RPMI7951 (cell line): ENCODE measurements around the gene AMPH. TPM values are rescaled to one million over a fixed set of nuclear protein-coding genes. Genes with fewer than 3 reads are reported as not detected.
"Not testable (repeated sequence)": the region's sequence is repeated elsewhere in the genome, so short reads cannot be mapped to it uniquely, and the experiment has no call there.

ENCODE experiments used
- DNase-seq: peaks from one replicate; pipeline ENCODE4 v3.0.0-alpha.2; 2012; ENCODE audit warnings: low read depth
- total RNA-seq: library from RNA; depleted of rRNA; stranded (reverse); fragments of >200 nt; shearing (Covaris generic); gene quantifications from 2 replicates; pipeline ENCODE4 v1.2.3, GENCODE V29; 2014

AMPH gene
- total RNA-seq, 1 experiment from 2014 or later, result 1.7 TPM

DNA sequence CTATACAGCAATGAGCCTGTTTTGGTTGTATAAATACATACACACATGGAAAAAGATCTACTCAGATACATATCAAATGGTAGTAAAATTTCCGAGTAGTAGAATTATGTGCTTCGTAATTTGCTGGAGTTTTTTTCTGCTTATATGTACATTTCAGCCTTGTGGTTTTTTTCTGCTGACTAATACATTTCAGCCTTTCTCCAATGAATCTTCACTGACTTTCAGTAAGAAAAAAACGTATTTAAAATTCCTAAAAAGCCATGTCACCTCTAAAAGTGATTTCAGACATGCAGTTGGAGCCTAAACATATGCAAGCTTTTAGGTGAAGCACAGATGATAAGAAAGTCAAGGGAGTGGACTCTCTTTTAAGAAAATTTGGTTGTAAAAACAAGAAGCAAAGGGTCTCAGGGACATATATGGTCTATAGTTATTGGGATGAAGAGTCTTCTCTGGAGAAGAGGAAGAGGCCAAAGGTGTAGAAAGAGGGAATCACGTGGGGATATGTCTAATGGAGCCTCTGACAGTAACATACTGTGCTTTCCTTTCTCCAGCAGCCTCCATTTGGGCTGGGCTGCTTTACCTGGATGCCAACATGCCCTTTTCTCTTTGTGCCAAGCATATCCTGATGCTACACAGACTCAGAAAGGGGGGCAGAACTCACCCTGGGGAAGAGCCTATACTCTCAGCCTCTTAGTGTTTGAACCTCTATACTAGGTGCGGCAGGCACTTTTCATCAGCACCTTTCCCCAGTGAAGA is 2.4 kb downstream of the AMPH start:
- DNase-seq, result peak; percentile 41

DNA sequence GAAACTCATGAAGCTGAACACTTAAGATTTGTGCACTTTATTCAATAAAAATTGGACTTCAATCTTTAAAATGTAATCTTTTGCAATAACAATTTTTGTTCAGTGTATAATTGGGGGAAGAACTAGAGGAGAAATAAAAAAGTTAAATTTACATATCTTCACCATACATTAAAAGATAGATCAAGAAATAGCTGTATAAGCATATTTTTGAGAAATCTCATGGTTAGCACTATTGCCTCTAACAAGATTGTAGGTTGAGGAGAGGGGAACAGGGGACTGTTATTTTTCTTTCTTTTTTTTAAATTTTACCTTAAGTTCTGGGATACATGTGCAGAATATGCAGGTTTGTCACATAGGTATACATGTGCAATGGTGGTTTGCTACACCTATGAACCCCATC is 5.3 kb downstream of the AMPH start:
- no peak for DNase-seq

DNA sequence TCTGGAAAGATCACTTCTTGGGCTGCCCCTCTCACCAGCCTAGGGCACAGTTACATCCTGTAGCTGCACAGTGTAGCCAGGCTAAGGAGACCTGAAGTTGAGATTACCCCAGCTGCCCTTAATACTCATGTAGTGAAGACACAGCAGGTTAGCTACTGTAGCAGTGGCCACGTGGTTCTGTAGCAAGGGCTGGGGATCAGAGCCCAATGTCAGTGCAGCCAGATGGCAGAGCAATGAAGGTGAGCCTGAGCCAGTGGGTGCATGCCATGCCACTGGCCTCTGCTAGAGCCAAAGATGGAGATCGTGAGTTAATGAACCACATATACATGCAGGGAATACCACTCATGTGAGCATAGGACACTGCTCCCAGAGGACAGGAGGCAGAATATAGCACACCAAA is 15.5 kb downstream of the AMPH start:
- DNase-seq, result no peak

DNA sequence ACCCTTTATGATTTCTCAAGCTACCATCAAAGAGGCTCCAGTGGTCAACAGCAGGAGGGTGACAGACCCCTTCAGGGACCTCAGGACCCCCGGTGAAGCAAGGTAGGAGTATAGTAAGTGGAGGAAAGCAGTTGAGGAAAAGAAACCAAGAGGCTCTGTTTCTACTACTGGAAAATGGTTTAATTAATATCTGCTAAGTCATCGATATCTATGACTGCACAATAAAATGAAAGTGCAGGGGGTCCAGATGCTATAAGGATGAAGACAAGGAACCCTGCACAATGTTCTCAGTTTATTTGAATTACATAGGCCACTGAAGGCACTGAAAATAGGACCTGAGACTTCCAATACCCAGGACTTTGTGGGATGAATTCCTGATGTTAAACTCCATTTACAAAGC is 23.7 kb downstream of the AMPH start:
- DNase-seq, result no peak

DNA sequence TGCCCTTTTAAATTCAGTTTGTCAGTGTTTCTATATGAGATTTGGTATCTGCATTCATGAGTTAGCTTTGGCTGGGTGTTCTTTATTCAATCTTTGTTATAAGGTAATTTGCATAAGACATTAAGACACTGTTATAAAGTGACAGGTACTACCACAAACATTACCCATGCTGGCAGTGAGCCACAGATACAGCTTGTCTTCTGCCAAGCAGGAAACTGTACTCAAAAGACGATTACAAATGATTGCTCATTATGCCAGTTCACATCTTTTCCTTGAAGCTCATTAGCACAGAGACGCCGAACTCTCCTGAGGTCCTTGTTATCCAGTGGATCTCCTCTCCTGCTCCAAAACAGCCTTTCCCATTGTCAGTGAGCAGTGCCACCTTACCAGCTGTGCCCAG is 30.4 kb downstream of the AMPH start:
- no peak for DNase-seq

DNA sequence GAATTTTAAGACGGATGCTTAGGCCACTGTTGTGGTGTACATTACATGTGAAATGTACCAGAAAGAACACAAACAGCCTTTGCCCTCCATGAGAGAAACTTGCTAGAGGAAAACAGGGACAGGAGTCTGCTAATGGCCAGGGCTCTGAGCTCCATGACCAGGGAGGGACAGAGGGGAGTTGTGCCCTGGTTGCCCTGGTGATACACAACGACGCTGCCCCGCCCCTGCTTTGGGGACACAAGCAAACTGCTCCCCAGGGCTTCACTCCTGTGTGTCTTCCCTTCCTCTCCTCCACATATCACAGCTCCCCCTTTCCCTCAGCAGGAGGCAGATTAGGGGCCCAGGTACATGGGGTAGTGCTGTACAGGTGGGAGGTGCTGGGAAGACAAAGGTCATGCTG is 36.2 kb downstream of the AMPH start:
- no peak for DNase-seq

DNA sequence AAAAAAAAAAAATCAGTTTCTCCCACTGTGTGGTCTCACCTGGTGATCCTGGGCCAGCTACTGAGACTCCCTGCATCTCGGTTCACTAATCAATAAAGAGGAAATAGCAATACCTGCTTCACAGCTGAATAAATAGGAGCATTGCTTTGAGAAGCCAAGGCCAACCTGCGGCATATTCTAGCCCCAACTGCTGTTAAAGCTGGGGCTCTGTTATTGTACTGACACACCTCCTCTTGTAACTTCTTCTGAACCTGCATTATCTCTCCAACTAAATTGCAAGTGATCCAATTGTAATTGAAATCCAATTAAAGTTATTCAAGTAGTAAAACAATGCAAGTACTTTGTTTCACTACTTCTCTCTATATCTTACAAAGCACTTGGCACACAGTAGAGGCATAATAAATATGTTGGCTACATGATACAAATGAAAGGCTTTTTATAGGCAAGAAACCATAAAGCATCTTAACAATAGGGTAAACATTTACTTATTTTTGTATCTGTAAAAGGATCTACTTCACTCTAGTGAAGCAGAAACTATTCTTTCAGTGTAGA is 38.4 kb downstream of the AMPH start:
- no peak for DNase-seq

DNA sequence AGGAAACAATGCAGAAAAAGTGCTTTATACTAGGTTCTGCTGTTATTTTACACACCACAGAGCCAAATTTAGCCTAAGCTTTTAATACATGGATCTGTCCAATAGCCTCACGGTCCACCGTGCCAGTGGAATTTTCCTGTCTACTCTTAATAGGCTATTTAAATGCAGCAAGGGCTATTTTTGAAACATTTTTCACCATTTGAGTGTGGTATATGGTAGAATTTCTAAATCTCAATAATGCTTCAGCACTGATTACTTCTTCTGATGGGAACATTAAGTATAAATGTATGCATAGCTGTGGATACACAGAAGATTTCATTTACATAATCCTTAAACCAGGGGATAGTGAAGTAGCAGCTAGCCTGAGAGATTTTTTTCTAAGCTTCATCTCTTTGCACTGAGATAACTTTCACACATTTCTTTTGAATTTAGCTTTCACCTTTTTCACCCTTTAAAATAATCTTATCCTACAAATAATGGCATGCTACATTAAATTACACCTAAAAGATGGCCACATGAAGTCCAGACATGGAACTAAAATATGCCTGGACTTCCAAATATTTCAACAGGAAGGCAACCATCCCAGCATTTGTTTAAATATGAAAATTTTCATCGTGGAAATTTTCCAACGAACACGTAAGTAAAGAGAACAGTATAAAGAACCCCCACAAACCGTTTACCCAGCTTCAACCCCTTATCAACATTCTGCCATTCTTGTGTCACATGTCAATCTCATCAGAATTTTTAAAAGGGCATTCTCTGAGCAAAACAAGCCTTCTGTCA is 45.4 kb downstream of the AMPH start:
- DNase-seq, result no peak

DNA sequence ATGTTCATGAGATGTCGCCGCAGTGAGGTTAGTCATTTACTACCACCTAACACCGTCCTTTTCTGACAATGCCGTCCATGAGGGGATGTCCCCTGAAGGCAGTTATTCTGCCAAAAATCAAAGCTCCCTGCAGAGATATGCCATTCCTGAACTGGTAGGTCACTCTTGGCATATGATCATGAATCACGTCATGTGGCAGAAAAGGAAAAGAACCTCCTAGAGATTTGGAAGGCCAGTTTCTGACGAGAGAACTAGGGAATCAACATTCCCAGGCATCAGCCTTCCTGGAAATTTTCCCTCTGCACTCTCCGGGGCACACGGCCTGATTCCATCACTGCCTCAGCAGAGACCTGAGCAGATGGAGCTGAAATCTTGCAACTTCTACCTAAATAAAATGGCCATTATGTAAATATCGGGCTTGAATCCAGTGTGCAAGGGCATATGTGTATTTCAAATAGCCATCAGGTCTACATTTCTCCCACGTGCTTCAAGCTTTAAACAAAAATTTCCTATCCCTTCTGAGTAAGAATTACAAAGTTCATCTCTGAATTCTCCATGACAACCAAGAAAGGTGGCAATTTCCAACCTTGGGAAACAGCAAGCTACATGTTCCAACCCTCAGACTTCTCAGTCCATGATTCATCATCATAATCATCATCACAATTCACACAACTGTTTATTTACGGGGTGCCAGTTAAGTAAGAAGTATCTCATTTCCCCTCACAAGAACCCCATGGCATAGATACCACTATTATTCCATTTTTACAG is 46.5 kb downstream of the AMPH start:
- peak; percentile 73 for DNase-seq

DNA sequence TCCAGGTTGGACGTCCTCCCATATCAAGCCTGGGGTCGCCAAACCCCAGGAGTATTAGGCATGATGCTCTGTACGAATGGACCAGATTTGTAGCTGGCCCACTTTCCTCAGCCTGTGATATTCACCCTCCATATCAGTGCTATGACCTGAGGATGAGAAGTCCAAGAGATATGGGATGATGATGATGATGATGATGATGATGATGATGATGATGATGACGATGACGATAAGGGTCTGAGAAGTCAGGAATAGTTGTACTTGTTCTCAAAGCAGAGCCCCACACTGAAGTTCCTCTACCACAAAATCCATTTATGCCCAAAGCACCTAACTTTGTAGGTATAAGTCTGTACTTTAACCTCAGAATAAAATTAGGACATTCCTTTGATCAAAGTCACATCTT is 50.7 kb downstream of the AMPH start:
- DNase-seq, result no peak

DNA sequence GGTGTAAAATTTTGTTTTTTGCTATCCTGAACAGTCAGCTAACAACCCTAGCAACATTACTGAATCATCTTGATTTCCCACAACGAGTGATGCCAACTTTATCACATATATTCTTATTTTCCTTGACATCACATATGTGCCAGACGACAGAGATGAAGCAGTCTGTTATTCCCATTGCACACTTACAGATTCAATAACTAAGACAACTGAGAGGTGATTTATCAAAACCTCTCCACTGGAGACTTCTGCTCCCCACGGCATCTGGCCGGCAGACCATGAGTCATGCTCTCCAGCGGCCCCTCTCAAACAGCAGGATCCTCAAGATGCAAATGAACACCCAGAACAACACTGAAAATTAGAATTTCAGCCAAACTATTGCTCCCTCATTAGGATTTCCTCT is 57.1 kb downstream of the AMPH start:
- peak; percentile 47 for DNase-seq

DNA sequence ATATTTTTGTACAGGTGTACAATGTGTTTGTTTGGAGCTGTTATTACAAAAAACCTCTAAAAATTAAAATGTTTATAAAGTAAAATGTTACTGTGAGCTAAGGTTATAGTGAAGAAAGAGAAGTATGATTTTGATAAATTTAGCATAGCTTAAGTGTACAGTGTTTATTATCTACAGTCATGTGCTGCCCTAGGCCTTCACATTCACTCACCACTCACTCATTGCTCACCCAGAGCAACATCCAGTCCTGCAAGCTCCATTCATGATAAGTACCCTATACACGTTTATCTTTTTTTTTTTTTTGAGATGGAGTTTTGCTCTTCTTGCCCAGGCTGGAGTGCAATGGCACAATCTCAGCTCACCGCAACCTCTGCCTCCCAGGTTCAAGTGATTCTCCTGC is 59.6 kb downstream of the AMPH start:
- DNase-seq, result not testable (repeated sequence)

DNA sequence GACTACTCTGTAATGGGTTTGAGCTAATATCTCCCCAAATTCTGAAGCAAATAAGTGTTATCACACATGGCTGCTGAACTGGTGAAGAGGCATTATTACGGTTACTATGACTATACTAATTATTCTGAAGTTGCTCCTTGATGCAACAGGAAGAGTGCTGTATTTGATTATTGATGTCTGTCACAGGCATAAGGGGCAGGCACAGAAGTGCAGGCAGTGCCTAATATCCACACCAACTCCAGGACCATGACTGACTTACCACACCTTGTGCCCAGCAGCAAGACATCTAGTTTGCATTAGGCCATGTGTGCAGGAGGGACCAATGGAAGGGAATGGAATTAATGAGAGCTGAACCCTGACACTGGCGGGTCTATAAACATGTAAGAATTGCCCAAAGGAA is 62.7 kb downstream of the AMPH start:
- no peak for DNase-seq

DNA sequence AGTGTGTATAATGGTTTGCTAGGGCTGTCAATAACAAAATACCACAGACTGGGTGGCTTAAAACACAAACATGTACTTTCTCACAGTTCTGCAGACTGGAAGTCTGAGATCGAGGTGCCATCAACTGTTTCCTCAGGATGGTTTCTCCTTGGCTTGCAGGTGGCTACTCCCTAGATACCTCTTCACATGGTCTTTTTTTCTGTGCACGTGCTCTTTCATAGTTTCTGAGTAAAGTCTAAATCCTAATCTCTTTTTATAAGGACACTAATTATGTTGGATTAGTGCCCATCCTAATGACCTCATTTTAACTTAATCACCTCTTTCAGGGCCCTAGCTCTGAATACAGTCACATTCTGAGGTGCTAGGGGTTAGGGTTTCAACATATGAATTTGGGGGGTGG is 65.9 kb downstream of the AMPH start:
- DNase-seq, result no peak

DNA sequence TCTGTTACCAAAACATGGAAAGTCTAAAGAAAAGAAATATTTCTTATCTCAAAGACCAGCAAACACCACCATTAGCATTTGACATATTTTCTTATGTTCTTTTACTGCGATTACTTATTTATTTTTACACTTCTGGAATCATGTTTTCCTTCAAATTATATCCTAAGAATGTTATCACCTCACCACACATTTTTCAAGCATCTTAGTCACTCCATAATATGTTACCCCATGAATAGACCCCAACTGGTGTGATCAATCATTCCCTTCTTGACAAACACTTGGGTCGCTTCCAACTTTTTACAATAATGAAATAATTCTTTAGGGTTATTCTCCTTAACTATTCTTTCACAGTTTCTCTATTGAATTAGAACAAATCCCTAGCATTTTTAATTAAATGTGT is 67.4 kb downstream of the AMPH start:
- no peak for DNase-seq

DNA sequence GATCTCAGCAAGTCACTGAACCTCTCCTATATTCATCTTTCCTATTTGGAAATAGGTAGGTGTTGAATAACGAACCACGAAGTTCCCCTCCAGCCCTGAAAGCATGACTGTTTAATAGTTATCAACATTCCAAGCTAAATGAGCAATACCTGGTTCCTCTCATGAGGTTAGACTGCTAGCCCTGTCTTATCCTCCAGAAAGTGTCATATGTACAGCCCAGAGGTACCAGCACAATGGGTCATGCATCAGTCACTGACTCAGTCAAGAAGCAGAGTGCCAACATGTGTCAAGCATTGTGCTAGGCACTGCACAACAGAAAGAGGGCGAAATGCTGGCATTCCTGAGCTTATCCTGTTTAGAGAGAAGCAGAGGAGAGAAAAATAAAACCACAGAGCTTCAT is 70.0 kb downstream of the AMPH start:
- peak; percentile 67 for DNase-seq

DNA sequence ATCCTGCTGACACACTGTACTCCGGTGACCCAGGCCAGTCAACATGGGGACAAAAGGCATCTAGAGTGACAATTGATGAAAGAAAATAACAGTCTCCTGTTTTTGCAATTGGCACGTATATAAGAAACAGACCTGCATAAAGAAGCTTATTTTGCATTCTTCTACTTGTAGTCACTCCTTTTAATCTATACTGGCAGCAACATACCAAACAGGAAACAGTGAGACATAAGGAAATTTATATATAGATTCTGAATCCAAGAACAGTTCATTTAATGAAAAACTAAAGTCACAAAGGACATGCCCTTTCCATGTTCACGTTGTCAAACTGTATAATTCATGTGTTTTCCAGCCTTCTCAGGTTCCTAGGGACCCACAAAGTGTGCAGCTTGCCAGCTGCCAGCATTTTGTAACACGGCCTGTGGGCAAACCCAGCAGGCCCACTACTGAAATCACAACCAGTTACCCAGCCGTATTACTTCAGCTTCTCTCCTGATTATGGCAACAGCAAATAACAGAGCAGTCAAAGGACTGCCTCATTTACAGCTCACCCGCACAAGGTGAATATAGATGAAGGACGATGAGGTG is 72.3 kb downstream of the AMPH start:
- no peak for DNase-seq

DNA sequence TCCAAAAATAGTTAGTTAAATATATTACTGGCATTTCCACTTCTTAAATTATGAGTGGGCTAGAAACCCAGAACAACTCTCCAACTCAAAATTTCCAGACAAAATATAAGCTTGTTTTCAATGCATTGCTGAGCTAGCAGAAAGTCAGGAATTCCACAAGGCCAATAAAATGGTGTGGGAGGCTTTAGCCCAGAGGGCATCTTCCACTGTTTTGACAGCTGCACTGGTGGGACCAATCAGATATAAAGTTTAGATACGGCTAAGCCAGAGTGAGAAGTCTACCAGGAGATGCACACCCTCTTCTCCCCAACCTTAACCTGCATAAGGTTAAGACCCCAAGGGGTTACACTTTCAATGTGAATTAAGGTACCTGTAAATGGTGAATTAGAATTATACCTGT is 76.6 kb downstream of the AMPH start:
- peak; percentile 47 for DNase-seq

DNA sequence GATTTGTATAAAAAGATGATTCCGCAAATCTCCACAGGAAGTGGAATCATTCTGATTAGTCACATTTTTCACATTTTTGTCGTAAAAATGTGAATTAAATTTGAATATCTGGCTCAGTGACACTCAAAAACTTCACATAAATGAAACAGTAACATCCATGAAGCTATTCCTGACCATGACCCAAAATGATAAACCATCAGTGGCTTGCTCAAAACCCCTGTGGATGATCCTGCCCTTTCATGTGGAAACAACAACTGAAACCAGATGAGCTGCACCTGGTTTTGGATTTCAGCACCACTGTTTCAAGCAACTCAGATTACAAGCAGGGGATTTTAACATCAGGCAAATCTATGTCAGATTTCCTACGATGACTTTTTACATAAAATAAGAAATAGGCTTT is 80.3 kb downstream of the AMPH start:
- DNase-seq, result peak; percentile 49

DNA sequence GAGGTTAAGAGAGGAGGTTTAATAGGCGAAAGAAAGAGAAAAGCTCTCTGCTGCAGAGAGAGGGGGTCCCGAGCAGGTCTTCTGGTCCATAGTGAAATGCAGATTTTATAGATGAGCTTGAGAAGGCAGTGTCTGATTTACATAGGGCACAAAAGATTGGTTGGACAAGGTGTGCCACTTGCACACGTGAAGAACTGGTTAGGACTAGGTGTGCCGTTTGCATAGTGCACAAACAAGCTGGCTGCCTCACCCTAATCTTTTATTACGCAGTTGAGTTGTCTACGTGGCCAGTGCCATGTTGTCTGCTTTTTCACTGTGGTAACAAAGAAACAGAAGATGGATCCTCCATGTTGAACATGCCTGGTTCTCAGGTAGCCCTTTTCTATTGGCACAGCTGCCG is 82.6 kb downstream of the AMPH start:
- DNase-seq, result no peak

DNA sequence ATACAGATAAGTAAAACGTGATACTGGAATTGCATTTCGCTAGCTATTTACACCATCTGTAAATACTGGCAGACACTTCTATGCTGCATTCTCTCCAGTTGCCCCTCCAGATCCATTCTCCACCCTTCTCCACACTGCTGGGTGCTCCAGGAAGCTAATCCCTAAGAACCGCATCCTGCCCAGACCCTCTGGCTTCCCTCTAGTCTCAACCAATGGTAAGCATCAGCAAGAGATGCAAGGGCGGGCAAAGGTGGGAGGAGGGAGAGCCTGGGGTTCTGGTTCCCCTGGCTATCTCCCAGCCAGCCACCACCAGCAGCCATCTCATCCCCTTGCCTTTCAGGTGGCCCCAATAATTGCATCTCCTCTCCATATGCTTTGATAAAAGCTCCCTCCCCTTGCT is 84.4 kb downstream of the AMPH start:
- no peak for DNase-seq

DNA sequence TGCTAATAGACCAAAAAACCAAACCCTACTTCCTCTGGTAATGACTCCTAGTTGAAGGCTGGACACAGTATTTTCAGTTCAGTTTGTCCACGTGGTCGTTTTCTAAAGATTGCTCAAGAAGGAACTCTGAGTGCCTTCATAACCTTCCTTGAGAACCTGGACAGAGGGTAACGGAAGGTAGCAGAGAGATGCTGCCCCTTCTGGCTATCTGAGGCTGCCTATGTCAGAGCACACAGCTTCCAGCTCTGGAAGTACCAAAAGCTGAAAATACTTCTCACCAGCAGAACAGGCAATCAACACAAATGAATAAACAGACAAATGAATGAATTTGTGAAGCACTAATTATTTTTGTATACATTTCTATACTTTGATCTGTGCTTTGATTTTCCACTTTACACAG is 85.2 kb downstream of the AMPH start:
- no peak for DNase-seq
